Stomach (tissue), 9 donors: ENCODE measurements around the gene PDE9A. TPM values are rescaled to one million over a fixed set of nuclear protein-coding genes. Genes with fewer than 3 reads are reported as not detected.
A peak's percentile ranks its signal among the peaks of the same experiment; 100 is the strongest.

Experiments used
- DNase-seq, 2 donors: peaks; one replicate each; pipeline versions ENCODE4 v3.0.0 to v3.0.0-alpha.2; 2013 to 2019
- H3K27ac ChIP-seq, 5 donors: fragments of 200-600 bp in 4 of 5; sonication (generic) in 4 of 5; one replicate each; pipeline ENCODE4 v1.5.1; 2013 to 2019; ENCODE audit warnings: mild to moderate bottlenecking in 1 of 5, moderate library complexity in 1 of 5
- H3K27me3 ChIP-seq, 3 donors: fragments of 200-600 bp; sonication (generic); one replicate each; pipeline ENCODE4 v1.5.1; 2017 to 2019; ENCODE audit warnings: mixed run types in 1 of 3
- H3K36me3 ChIP-seq, 4 donors: fragments of 200-600 bp; sonication (generic); 1 replicate in 3 of 4; 2 replicates in 1 of 4; pipeline ENCODE4 v1.5.1; 2016 to 2019
- H3K4me1 ChIP-seq, 4 donors: fragments of 200-600 bp; sonication (generic); one replicate each; pipeline ENCODE4 v1.5.1; 2016 to 2019
- H3K4me3 ChIP-seq, 4 donors: fragments of 200-600 bp; sonication (generic) in 3 of 4; one replicate each; pipeline ENCODE4 v1.5.1; 2016 to 2019; ENCODE audit warnings: mild to moderate bottlenecking in 1 of 4
- H3K9me3 ChIP-seq, 4 donors: fragments of 200-600 bp; sonication (generic); one replicate each; pipeline ENCODE4 v1.5.1; 2016 to 2019
- EP300 ChIP-seq: sonication (generic); formaldehyde crosslinking; IDR thresholded peaks from one replicate; pipeline ENCODE4 v1.6.1; 2017; ENCODE audit warnings: antibody characterized with exemption
- POLR2A ChIP-seq, 4 donors: fragments of 450-650 bp; IDR thresholded peaks; one replicate each; pipeline ENCODE4 v1.6.1; 2016; ENCODE audit warnings: antibody characterized with exemption in 4 of 4, control low read depth in 2 of 4, mild to moderate bottlenecking in 1 of 4, moderate library complexity in 1 of 4
- POLR2AphosphoS5 ChIP-seq, 3 donors: sonication (generic); formaldehyde crosslinking; IDR thresholded peaks; one replicate each; pipeline ENCODE4 v1.6.1; 2016; ENCODE audit warnings: antibody characterized with exemption in 3 of 3
- whole genome bisulfite sequencing, 5 donors: extraction: QIAGEN DNeasy Blood & Tissue Kit in 3 of 5; methylation state at CpG; one replicate each; pipeline versions ENCODE4 v1.1.5 to v1.1.7; 2013 to 2018; 5-methylcytosine and 5-hydroxymethylcytosine counted together
- intact Hi-C: fragments of 100-400 bp; cut with DNase I; formaldehyde crosslinking; loops from one replicate; pipeline ENCODE4 v1.15.1; 2023; ENCODE audit warnings: low total_unique reads
- polyA plus RNA-seq, 3 donors: library from polyadenylated mRNA; stranded (reverse); fragments of 200-250 nt; gene quantifications; one replicate each; pipeline ENCODE4 v1.2.3, GENCODE V29; 2013
- total RNA-seq, 5 donors: library from RNA; depleted of rRNA; stranded (reverse); fragments of >200 nt; gene quantifications; one replicate each; pipeline versions ENCODE4 v1.1.0 to v1.2.3, GENCODE V29; 2014 to 2016
- TF ChIP-seq, protein P1 (sequence below), 7 experiments: fragments of 450-650 bp in 4 of 7; fragments of 200-600 bp in 3 of 7; sonication (generic) in 3 of 7; IDR thresholded peaks; one replicate each; pipeline ENCODE4 v1.5.1; 2016 to 2019; ENCODE audit warnings: antibody characterized with exemption in 7 of 7, control low read depth in 2 of 7, mild to moderate bottlenecking in 1 of 7
- donor health status: healthy with polysubstance abuse.
- donor health status: Bipolar disorder and iron deficiency.
- donor health status: healthy.

The PDE9A gene
- total and polyA plus RNA-seq, 8 donors, result 6.4 to 77.1 (median 11.9) TPM

DNA sequence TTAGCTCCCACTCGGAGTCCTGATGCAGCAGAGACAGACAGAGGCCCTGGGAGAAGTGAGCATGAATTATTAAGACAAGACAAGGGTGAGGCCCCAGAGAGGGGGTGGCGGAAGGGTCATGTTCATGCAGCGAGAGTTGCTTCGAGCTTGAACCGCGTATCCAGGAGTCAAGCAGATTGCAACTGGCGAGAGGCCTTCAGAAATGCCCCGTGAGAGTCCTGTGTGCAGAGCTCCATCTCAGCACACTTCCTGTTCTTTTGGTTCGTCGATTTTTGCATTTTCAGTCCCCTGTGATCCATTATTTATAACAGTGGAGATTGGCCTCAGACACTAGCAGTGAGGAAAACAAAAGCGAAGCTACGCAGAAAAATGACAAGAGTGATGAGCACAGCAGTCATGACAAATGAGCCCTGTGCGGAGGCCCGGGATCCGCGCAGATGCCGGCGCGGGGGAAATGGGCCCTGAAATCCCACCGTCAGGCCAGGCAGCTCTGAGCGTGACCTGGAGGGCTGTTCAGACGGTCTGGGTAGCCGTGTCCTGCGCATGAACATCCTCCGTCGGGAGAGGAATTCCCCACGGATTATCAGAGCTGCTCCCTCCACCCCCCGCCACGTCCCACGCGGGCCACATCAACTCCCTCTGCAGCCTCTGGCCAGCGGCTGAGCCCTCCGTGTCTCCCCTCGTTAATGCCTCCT, 15.0 kb downstream of the PDE9A start:
- Histone ChIP-seq H3K27ac (peak overlapping the region in 1 of 5 donors; percentile 49), H3K36me3 (no peaks in the 10 kb centered on the region), H3K4me1 (peaks cover 5 to 81% (median 17%) of the 10 kb centered on the region in 4 donors), H3K4me3 (peak overlapping the region in 2 of 4 donors; percentile 6 to 8), H3K9me3 (no peaks in the 10 kb centered on the region), H3K27me3 (no peaks in the 10 kb centered on the region)
- WGBS, 5 donors, result 64 to 85% (median 82%) methylated on average over 33 to 34 of the region's 34 CpGs
- peak in 1 of 2 donors; percentile 64 for DNase-seq
- no peak for TF ChIP-seq EP300
- TF ChIP-seq POLR2A (IDR thresholded peaks at IDR 0.05), result no peak
- TF ChIP-seq POLR2AphosphoS5 (IDR thresholded peaks at IDR 0.05), result no peak
- TF ChIP-seq, protein P1, sequence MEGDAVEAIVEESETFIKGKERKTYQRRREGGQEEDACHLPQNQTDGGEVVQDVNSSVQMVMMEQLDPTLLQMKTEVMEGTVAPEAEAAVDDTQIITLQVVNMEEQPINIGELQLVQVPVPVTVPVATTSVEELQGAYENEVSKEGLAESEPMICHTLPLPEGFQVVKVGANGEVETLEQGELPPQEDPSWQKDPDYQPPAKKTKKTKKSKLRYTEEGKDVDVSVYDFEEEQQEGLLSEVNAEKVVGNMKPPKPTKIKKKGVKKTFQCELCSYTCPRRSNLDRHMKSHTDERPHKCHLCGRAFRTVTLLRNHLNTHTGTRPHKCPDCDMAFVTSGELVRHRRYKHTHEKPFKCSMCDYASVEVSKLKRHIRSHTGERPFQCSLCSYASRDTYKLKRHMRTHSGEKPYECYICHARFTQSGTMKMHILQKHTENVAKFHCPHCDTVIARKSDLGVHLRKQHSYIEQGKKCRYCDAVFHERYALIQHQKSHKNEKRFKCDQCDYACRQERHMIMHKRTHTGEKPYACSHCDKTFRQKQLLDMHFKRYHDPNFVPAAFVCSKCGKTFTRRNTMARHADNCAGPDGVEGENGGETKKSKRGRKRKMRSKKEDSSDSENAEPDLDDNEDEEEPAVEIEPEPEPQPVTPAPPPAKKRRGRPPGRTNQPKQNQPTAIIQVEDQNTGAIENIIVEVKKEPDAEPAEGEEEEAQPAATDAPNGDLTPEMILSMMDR (IDR thresholded peaks at IDR 0.05), result no peak
- intact Hi-C loops, result no loop called here

GRCh38 chr21:42669041-42669440, 15.6 kb downstream of the PDE9A start:
- peaks cover 5 to 82% (median 20%) of the 10 kb centered on the region in 4 donors for H3K4me1 ChIP-seq
- peak in 1 of 2 donors; percentile 66 for DNase-seq
- H3K27me3 ChIP-seq, result no peaks in the 10 kb centered on the region
- intact Hi-C loops, result no loop called here
- H3K4me3 ChIP-seq, result peak overlapping the region in 2 of 4 donors; percentile 6 to 8
- 48 to 61% (median 54%) methylated on average over 13 of the region's 13 CpGs for WGBS, 5 donors
- H3K27ac ChIP-seq, result peak overlapping the region in 1 of 5 donors; percentile 49
- no peaks in the 10 kb centered on the region for H3K9me3 ChIP-seq
- H3K36me3 ChIP-seq, result no peaks in the 10 kb centered on the region
- TF ChIP-seq, protein P1 (IDR thresholded peaks at IDR 0.05), result peak in 3 of 7 experiments; percentile 6 to 19 (median 11)
- TF ChIP-seq POLR2A (IDR thresholded peaks at IDR 0.05), result no peak

DNA sequence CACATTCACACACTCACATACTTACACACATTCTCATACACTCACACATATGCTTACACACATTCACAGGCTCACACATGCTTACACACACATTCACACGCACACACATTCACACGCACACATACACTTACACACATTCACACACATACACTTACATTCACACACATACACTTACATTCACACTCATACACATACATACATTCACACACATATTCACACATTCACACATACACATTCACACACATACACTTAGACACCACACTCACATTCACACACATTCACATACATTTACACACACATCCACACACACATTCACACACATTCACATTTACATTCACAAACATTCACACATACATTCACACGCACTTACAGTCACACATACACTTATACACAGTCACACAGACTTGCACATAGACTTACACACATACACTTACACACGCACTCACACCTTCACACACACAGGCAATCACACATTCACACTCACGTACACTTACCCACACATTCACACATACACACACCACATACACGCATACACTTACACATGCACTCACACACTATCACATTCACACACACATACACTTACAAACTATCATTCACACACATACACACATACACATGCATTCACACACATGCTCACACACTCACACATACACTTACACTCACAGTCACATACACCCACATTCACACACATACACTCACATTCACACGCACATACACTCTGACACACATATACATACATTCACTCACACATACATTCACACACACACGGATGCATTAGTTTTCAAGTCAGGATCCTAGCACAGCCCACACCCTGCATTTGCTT, 16.8 kb downstream of the PDE9A start:
- TF ChIP-seq, protein P1 (IDR thresholded peaks at IDR 0.05), result no peak
- TF ChIP-seq POLR2A (IDR thresholded peaks at IDR 0.05), result peak in 1 of 4 donors; percentile 15
- peaks cover 5 to 82% (median 23%) of the 10 kb centered on the region in 4 donors for H3K4me1 ChIP-seq
- no peak overlapping the region for H3K27ac ChIP-seq
- H3K36me3 ChIP-seq, result no peaks in the 10 kb centered on the region
- intact Hi-C loops, result no loop called here
- DNase-seq, result no peak
- no peaks in the 10 kb centered on the region for H3K9me3 ChIP-seq
- WGBS, 5 donors, result 78 to 93% (median 91%) methylated on average over 8 of the region's 8 CpGs
- H3K27me3 ChIP-seq, result peaks cover 0 to 3% (median 0%) of the 10 kb centered on the region in 3 donors
- no peak overlapping the region for H3K4me3 ChIP-seq

- WGBS, 5 donors, result 56 to 70% (median 69%) methylated on average over 9 of the region's 9 CpGs
- Histone ChIP-seq H3K36me3 (no peaks in the 10 kb centered on the region), H3K4me3 (no peak overlapping the region), H3K27me3 (peaks cover 0 to 3% (median 0%) of the 10 kb centered on the region in 3 donors), H3K27ac (no peak overlapping the region), H3K4me1 (peaks cover 5 to 79% (median 22%) of the 10 kb centered on the region in 4 donors), H3K9me3 (no peaks in the 10 kb centered on the region)
- intact Hi-C loops, result no loop called here
- DNase-seq, result no peak
- TF ChIP-seq EP300 (no peak), POLR2A (IDR thresholded peaks at IDR 0.05) (no peak), POLR2AphosphoS5 (IDR thresholded peaks at IDR 0.05) (no peak)
- TF ChIP-seq, protein P1 (IDR thresholded peaks at IDR 0.05), result no peak
These were observed 17.5 kb downstream of the PDE9A start for GRCh38 chr21:42670884-42671283.
